GM12878 (cell line): ENCODE data around the gene PPFIA3. TPM values are rescaled to one million over a fixed set of nuclear protein-coding genes. Genes with fewer than 3 reads are reported as not detected.

Experiments
- ATAC-seq: fragments of 200-7000 bp; cut with Tn5 transposase; 3 replicates; pipeline ENCODE4 v1.9.1; 2020; ENCODE audit warnings: mild to moderate bottlenecking, moderate library complexity
- BruUV-seq: library from RNA; stranded (reverse); fragments of 400-500 nt; replicated peaks from 2 replicates; lab custom pipeline; 2021; lab: Mats Ljungman, UMichigan
- CTCF ChIA-PET: fragments of 300-600 bp; sonication (Branson Sonifier 250); formaldehyde crosslinking; extraction: SDS; loops from one replicate; lab custom pipeline; 2021; ENCODE audit warnings: inconsistent platforms; lab: Yijun Ruan, JAX
- POLR2A ChIA-PET: fragments of 350-600 bp; formaldehyde crosslinking; extraction: SDS; loops from one replicate; lab custom pipeline; 2021; ENCODE audit warnings: inconsistent platforms; lab: Charles Lee
- RAD21 ChIA-PET: fragments of 300-600 bp; sonication (Branson Sonifier 250); formaldehyde crosslinking; loops from one replicate; lab custom pipeline; 2023; ENCODE audit warnings: antibody characterized with exemption; ENCODE audit not compliant: unreplicated experiment; lab: Charles Lee
- SMC1A ChIA-PET: fragments of 300-600 bp; sonication (Branson Sonifier 250); formaldehyde crosslinking; loops from one replicate; lab custom pipeline; 2023; ENCODE audit not compliant: unreplicated experiment, uncharacterized antibody; lab: Charles Lee
- DNase-seq: peaks from one replicate; pipeline ENCODE4 v3.0.0-alpha.2; 2011; ENCODE audit warnings: low read depth, low spot score
- FAIRE-seq: peaks from 3 replicates; lab custom pipeline; 2011; peaks lifted over from hg19 to GRCh38; lab: Jason Lieb, UNC
- H2AFZ ChIP-seq: 2 replicates; pipeline ENCODE4 v1.6.0; 2011; ENCODE audit warnings: low read depth, low read length, control low read depth; ENCODE audit not compliant: control insufficient read depth
- H3K27ac ChIP-seq: 2 replicates; pipeline ENCODE4 v1.5.1; 2011; ENCODE audit warnings: control low read depth; ENCODE audit not compliant: control insufficient read depth, insufficient read depth
- H3K27me3 ChIP-seq, 2 experiments: replicated peaks in 1 of 2; 2 replicates each; pipeline versions ENCODE4 v1.6.0 to v1.6.1; 2011; ENCODE audit warnings: low read length in 1 of 2; ENCODE audit not compliant: control insufficient read depth in 2 of 2, insufficient read depth in 2 of 2
- H3K36me3 ChIP-seq, 2 experiments: 2 replicates each; pipeline ENCODE4 v1.5.1; 2011; ENCODE audit warnings: low read length in 1 of 2; ENCODE audit not compliant: control insufficient read depth in 2 of 2, insufficient read depth in 2 of 2
- H3K4me1 ChIP-seq: 2 replicates; pipeline ENCODE4 v1.6.1; 2011; ENCODE audit warnings: mild to moderate bottlenecking, low read length, moderate library complexity, mixed read lengths; ENCODE audit not compliant: control insufficient read depth, insufficient read depth
- H3K4me2 ChIP-seq: 2 replicates; pipeline ENCODE4 v1.6.0; 2011; ENCODE audit warnings: control low read depth; ENCODE audit not compliant: control insufficient read depth, insufficient read depth
- H3K4me3 ChIP-seq: fragments of 200-600 bp; sonication (generic); 2 replicates; pipeline ENCODE4 v1.5.1; 2016
- H3K79me2 ChIP-seq: 2 replicates; pipeline ENCODE4 v1.6.0; 2011; ENCODE audit warnings: low read length; ENCODE audit not compliant: control insufficient read depth, insufficient read depth
- H3K9ac ChIP-seq: 2 replicates; pipeline ENCODE4 v1.8.0; 2011; ENCODE audit warnings: low read length, control low read depth, mixed read lengths; ENCODE audit not compliant: control insufficient read depth, insufficient read depth
- H3K9me3 ChIP-seq: replicated peaks from 3 replicates; pipeline ENCODE4 v1.5.1; 2011; ENCODE audit warnings: mild to moderate bottlenecking, low read length; ENCODE audit not compliant: control insufficient read depth, insufficient read depth
- H4K20me1 ChIP-seq: 2 replicates; pipeline ENCODE4 v1.6.0; 2011; ENCODE audit not compliant: control insufficient read depth, insufficient read depth
- BHLHE40 ChIP-seq, 2 experiments: fragments of 450-650 bp in 1 of 2; IDR thresholded peaks; 2 replicates each; pipeline ENCODE4 v1.6.1; 2011 to 2017; ENCODE audit warnings: low read depth in 2 of 2, borderline replicate concordance in 1 of 2, improper control_type of control experiment in 1 of 2, low read length in 1 of 2, mild to moderate bottlenecking in 1 of 2
- BMI1 ChIP-seq: fragments of 450-650 bp; IDR thresholded peaks from 2 replicates; pipeline ENCODE4 v1.6.1; 2016; ENCODE audit warnings: mild to moderate bottlenecking, moderate library complexity, borderline replicate concordance
- CREB1 ChIP-seq: IDR thresholded peaks from 2 replicates; pipeline ENCODE4 v1.6.1; 2012; ENCODE audit warnings: low read depth, mild to moderate bottlenecking, inconsistent platforms
- IKZF1 ChIP-seq: fragments of 450-650 bp; conservative IDR thresholded peaks from 2 replicates; pipeline ENCODE4 v1.6.1; 2017; ENCODE audit warnings: antibody characterized with exemption, mild to moderate bottlenecking
- JUNB ChIP-seq: IDR thresholded peaks from 2 replicates; pipeline ENCODE4 v1.6.1; 2016; ENCODE audit warnings: antibody characterized with exemption, mild to moderate bottlenecking
- JUND ChIP-seq: IDR thresholded peaks from 2 replicates; pipeline ENCODE4 v1.6.1; 2012; ENCODE audit warnings: low read depth, mild to moderate bottlenecking, low read length, improper control_type of control experiment, moderate library complexity
- MYC ChIP-seq: IDR thresholded peaks from 2 replicates; pipeline ENCODE4 v1.6.1; 2011; ENCODE audit warnings: mild to moderate bottlenecking, low read length, moderate library complexity, inconsistent platforms; ENCODE audit not compliant: insufficient read depth, insufficient replicate concordance, insufficient read length, severe bottlenecking
- NFXL1 ChIP-seq: fragments of 450-650 bp; IDR thresholded peaks from 2 replicates; pipeline ENCODE4 v1.6.1; 2017; ENCODE audit warnings: antibody characterized with exemption, mild to moderate bottlenecking, borderline replicate concordance
- NR2F1 ChIP-seq: fragments of 450-650 bp; conservative IDR thresholded peaks from 2 replicates; pipeline ENCODE4 v1.6.1; 2017; ENCODE audit warnings: mild to moderate bottlenecking
- POLR2AphosphoS5 ChIP-seq: IDR thresholded peaks from 2 replicates; pipeline ENCODE4 v1.6.1; 2011; ENCODE audit warnings: mild to moderate bottlenecking, low read length, inconsistent platforms
- ZBTB40 ChIP-seq: fragments of 450-650 bp; IDR thresholded peaks from 2 replicates; pipeline ENCODE4 v1.6.1; 2016; ENCODE audit warnings: mild to moderate bottlenecking, moderate library complexity, borderline replicate concordance
- WGBS: methylation state at CpG from one replicate; pipeline ENCODE4 v1.1.6; 2016; ENCODE audit warnings: low lambda C conversion rate; ENCODE audit not compliant: insufficient replicate concordance, insufficient coverage; ENCODE audit errors: missing lambda C conversion rate; 5-methylcytosine and 5-hydroxymethylcytosine counted together
- in situ Hi-C: fragments of 300-500 bp; cut with MboI; formaldehyde crosslinking; loops from 9 replicates; pipeline ENCODE4 v1.14.3; 2018; ENCODE audit warnings: mixed read lengths
- intact Hi-C: fragments of 100-400 bp; cut with micrococcal nuclease; formaldehyde crosslinking; loops from one replicate; pipeline ENCODE4 v1.14.2; 2022; ENCODE audit not compliant: unreplicated experiment
- polyA plus RNA-seq, 11 experiments: library from polyadenylated mRNA; depleted of rRNA in 4 of 11; unstranded in 6 of 11; stranded (reverse) in 5 of 11; fragments of >200 nt; fragmentation: Nextera tagmentation in 4 of 11; fragmentation: Illumina TruSeq in 1 of 11; extraction: Ambion mirVana in 4 of 11; extraction: Trizol in 1 of 11; gene quantifications; 1 replicate in 1 of 11; 2 replicates in 10 of 11; pipeline versions ENCODE4 v1.2.1 to v1.2.3, GENCODE V29; 2011 to 2016; ENCODE audit warnings: inconsistent platforms in 2 of 11, missing spikeins in 2 of 11, low read depth in 1 of 11
- total RNA-seq, 4 experiments: library from RNA; depleted of rRNA in 3 of 4; stranded (reverse); fragments of >200 nt in 3 of 4; fragmentation: Illumina TruSeq in 1 of 4; extraction: Trizol in 1 of 4; gene quantifications; 2 replicates each; pipeline versions ENCODE4 v1.2.1 to v1.2.3, GENCODE V29; 2013 to 2021
- TF ChIP-seq, protein P1 (sequence below): IDR thresholded peaks from 2 replicates; pipeline ENCODE4 v1.6.1; 2012; ENCODE audit warnings: low read depth, low read length, improper control_type of control experiment

Gene PPFIA3
- total and polyA plus RNA-seq, 10 of the 15 experiments (the other 5 are each of a cell fraction or from before 2014, with no cell fraction given): 0.11 to 1.7 (median 0.73) TPM; not detected in 3

DNA sequence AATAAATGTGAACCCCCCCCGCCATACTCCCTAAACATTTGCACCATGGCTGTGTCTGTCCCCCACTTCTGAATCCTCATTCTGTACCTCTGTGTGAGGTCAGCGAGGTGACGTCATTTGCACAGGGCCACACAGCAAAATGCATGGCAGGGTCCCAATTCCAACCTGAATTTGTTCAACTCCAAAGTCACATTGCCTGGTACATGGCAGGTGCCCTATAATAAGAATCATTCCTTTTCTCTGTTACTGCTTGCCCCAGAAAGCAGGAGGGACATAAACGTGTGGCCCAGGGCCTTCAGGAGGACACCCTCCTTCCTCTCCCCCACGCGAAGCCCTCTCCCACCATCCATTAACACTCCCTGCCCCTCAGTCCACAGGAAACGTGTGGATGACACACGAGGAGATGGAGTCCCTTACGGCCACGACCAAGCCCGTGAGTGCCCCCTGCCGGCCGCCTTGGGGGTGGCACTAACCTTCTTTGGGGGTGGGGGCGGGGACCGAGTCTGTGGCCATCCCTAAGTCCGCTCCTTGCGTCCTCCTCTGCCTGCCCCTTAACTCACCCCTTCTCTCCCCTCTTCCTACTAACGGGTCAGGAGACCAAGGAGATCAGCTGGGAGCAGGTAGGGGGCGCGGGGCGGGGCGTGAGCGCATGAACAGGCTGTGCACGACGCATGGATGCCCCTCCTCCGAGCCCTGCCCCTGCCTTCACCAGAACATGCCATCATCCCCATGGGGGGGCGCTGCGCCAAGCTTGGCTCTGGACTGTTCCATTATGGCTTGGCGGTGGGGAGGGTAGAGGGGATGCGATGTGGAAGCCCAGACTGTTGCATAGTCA, 26.4 kb downstream of the PPFIA3 start:
- 4% methylated on average over 28 of the region's 30 CpGs for WGBS
- FAIRE-seq (no peak), DNase-seq (peak; percentile 13), ATAC-seq (peak; percentile 70)
- no TSS peak for BruUV-seq
- Histone ChIP-seq H3K4me1 (peaks cover 6% of the 10 kb centered on the region), H3K79me2 (no peaks in the 10 kb centered on the region), H3K36me3 (no peaks in the 10 kb centered on the region), H3K27ac (no peak overlapping the region), H4K20me1 (no peaks in the 10 kb centered on the region), H3K4me3 (no peak overlapping the region), H3K27me3 (peaks cover 6 to 14% of the 10 kb centered on the region in 2 experiments), H3K4me2 (peak overlapping the region; percentile 26; the same call in 1 of the 2 replicates), H2AFZ (peak overlapping the region; percentile 61), H3K9ac (no peak overlapping the region), H3K9me3 (no peaks in the 10 kb centered on the region; the same call in 1 of the 3 replicates)
- CTCF ChIA-PET: interaction anchor here (0.6 to 6.0 kb wide), 14 partner anchors 14 to 245 kb away, joined by 3 to 54 read pairs (median 4); partner anchors contain the start of gene LIN7B
- POLR2A ChIA-PET: interaction anchor here (0.6 kb wide), 1 partner anchor 325 kb away, joined by 5 read pairs; no protein-coding TSS in a partner anchor
- SMC1A ChIA-PET: interaction anchor here (1.0 to 1.4 kb wide), 3 partner anchors 48 to 53 kb away, joined by 3 to 5 read pairs (median 4); no protein-coding TSS in a partner anchor
- in situ Hi-C loops: no loop called here
- RAD21 ChIA-PET: interaction anchor here (1.1 to 3.5 kb wide), 3 partner anchors 40 to 51 kb away, joined by 3 to 13 read pairs (median 3); no protein-coding TSS in a partner anchor
- intact Hi-C loops: loop anchor here (1.0 to 5.0 kb wide), 2 partner anchors 47 to 62 kb away; no protein-coding TSS in a partner anchor
- TF ChIP-seq BMI1 (no peak), BHLHE40 (IDR thresholded peaks at IDR 0.05; ENCODE audit: borderline replicate concordance in 1 of 2, low read depth in 2 of 2, low read length in 1 of 2) (peak; percentile 42 to 67; a peak in 2 of 4 replicates), JUNB (no peak), JUND (peak; percentile 85), POLR2AphosphoS5 (no peak), IKZF1 (peak; percentile 34), MYC (no peak), NR2F1 (no peak), ZBTB40 (no peak), NFXL1 (no peak), CREB1 (no peak)
- TF ChIP-seq, protein P1, sequence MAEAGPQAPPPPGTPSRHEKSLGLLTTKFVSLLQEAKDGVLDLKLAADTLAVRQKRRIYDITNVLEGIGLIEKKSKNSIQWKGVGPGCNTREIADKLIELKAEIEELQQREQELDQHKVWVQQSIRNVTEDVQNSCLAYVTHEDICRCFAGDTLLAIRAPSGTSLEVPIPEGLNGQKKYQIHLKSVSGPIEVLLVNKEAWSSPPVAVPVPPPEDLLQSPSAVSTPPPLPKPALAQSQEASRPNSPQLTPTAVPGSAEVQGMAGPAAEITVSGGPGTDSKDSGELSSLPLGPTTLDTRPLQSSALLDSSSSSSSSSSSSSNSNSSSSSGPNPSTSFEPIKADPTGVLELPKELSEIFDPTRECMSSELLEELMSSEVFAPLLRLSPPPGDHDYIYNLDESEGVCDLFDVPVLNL: no peak
